Uterus (tissue), 4 donors: ENCODE results near the gene XYLB. TPM values are rescaled to one million over a fixed set of nuclear protein-coding genes. Genes with fewer than 3 reads are reported as not detected.

Experiments used
- DNase-seq, 2 donors: peaks; one replicate each; pipeline ENCODE4 v3.0.0-alpha.2; 2019 to 2020
- H3K27ac ChIP-seq, 2 donors: fragments of 200-600 bp; sonication (generic); 1 replicate in 1 of 2; 2 replicates in 1 of 2; pipeline ENCODE4 v1.5.1; 2016 to 2018
- H3K27me3 ChIP-seq, 2 donors: fragments of 200-600 bp; sonication (generic); one replicate each; pipeline ENCODE4 v1.5.1; 2018 to 2019; ENCODE audit warnings: control low read depth in 1 of 2
- H3K36me3 ChIP-seq, 2 donors: fragments of 200-600 bp; sonication (generic); one replicate each; pipeline ENCODE4 v1.5.1; 2019; ENCODE audit warnings: control low read depth in 1 of 2
- H3K4me1 ChIP-seq, 2 donors: fragments of 200-600 bp; sonication (generic); one replicate each; pipeline ENCODE4 v1.5.1; 2018 to 2019; ENCODE audit warnings: control low read depth in 1 of 2
- H3K4me3 ChIP-seq, 2 donors: fragments of 200-600 bp; sonication (generic); 1 replicate in 1 of 2; 2 replicates in 1 of 2; pipeline ENCODE4 v1.5.1; 2018 to 2019; ENCODE audit warnings: mild to moderate bottlenecking in 1 of 2
- H3K9me3 ChIP-seq, 2 donors: fragments of 200-600 bp; sonication (generic); one replicate each; pipeline ENCODE4 v1.5.1; 2019; ENCODE audit warnings: control low read depth in 1 of 2
- CTCF ChIP-seq, 4 experiments: fragments of 200-600 bp in 2 of 4; fragments of 450-650 bp in 2 of 4; sonication (generic) in 2 of 4; IDR thresholded peaks; one replicate each; pipeline ENCODE4 v1.5.1; 2016 to 2019; ENCODE audit warnings: antibody characterized with exemption in 4 of 4, mild to moderate bottlenecking in 2 of 4, moderate library complexity in 1 of 4
- POLR2A ChIP-seq, 2 donors: fragments of 450-650 bp; IDR thresholded peaks; one replicate each; pipeline ENCODE4 v1.6.1; 2016; ENCODE audit warnings: antibody characterized with exemption in 2 of 2, mild to moderate bottlenecking in 1 of 2, moderate library complexity in 1 of 2
- intact Hi-C: fragments of 100-400 bp; cut with DNase I; formaldehyde crosslinking; loops from one replicate; pipeline ENCODE4 v1.15.1; 2023; ENCODE audit warnings: low total_unique reads
- total RNA-seq, 4 donors: library from RNA; depleted of rRNA in 3 of 4; stranded (reverse); fragments of >200 nt in 3 of 4; gene quantifications; one replicate each; pipeline versions ENCODE4 v1.1.0 to v1.2.4, GENCODE V29; 2014 to 2023
- donor health status: DM: yes; HTN: yes; CAD: no.

Gene XYLB
- total RNA-seq, 4 donors from 2014 or later: 0.26 to 12.7 (median 6.5) TPM

GRCh38 chr3:38325256-38325655, 21.3 kb upstream of the XYLB start:
- no peak overlapping the region for H3K27ac ChIP-seq
- no peaks in the 10 kb centered on the region for H3K9me3 ChIP-seq
- intact Hi-C loops: no loop called here
- TF ChIP-seq POLR2A (IDR thresholded peaks at IDR 0.05) (no peak), CTCF (IDR thresholded peaks at IDR 0.05) (no peak)
- H3K36me3 ChIP-seq: no peaks in the 10 kb centered on the region
- no peaks in the 10 kb centered on the region for H3K27me3 ChIP-seq
- DNase-seq: no peak
- no peaks in the 10 kb centered on the region for H3K4me1 ChIP-seq
- no peak overlapping the region for H3K4me3 ChIP-seq

GRCh38 chr3:38327335-38328009, 19.1 kb upstream of the XYLB start:
- no peak for TF ChIP-seq POLR2A (IDR thresholded peaks at IDR 0.05)
- TF ChIP-seq CTCF (IDR thresholded peaks at IDR 0.05): no peak
- DNase-seq: no peak
- Histone ChIP-seq H3K9me3 (no peaks in the 10 kb centered on the region), H3K4me3 (no peak overlapping the region), H3K27me3 (no peaks in the 10 kb centered on the region), H3K27ac (no peak overlapping the region), H3K36me3 (no peaks in the 10 kb centered on the region), H3K4me1 (no peaks in the 10 kb centered on the region)
- intact Hi-C loops: no loop called here

GRCh38 chr3:38331257-38332022, 15.1 kb upstream of the XYLB start:
- DNase-seq: no peak
- Histone ChIP-seq H3K27ac (no peak overlapping the region), H3K9me3 (no peaks in the 10 kb centered on the region), H3K4me1 (no peaks in the 10 kb centered on the region), H3K36me3 (no peaks in the 10 kb centered on the region), H3K4me3 (no peak overlapping the region), H3K27me3 (no peaks in the 10 kb centered on the region)
- intact Hi-C loops: no loop called here
- TF ChIP-seq CTCF (IDR thresholded peaks at IDR 0.05) (no peak), POLR2A (IDR thresholded peaks at IDR 0.05) (no peak)

- no peaks in the 10 kb centered on the region for H3K4me1 ChIP-seq
- no peak overlapping the region for H3K27ac ChIP-seq
- DNase-seq: no peak
- no peaks in the 10 kb centered on the region for H3K36me3 ChIP-seq
- H3K27me3 ChIP-seq: no peaks in the 10 kb centered on the region
- intact Hi-C loops: no loop called here
- no peak overlapping the region for H3K4me3 ChIP-seq
- TF ChIP-seq CTCF (IDR thresholded peaks at IDR 0.05) (no peak), POLR2A (IDR thresholded peaks at IDR 0.05) (no peak)
- H3K9me3 ChIP-seq: no peaks in the 10 kb centered on the region
These were observed 14.4 kb upstream of the XYLB start for GRCh38 chr3:38332201-38332600.
